Activated CD4-positive, alpha-beta T cell treated with anti-CD3 and anti-CD28 coated beads for 4 hours (primary cell): ENCODE data around the gene ASB2.

Source experiments
- DNase-seq, 2 donors: peaks; one replicate each; pipeline ENCODE4 v3.0.0-alpha.2; 2020

Gene ASB2

GRCh38 chr14:93926873-93927799 is 49.2 kb downstream of the ASB2 start, which contains the start of gene FAM181A:
Gene FAM181A (plus strand): TSS chr14:93927344. CDS start chr14:93928286, 942 bp downstream.
- no peak for DNase-seq

GRCh38 chr14:93926245-93926872 is 50.0 kb downstream of the ASB2 start:
- DNase-seq, result no peak

- DNase-seq, result no peak
Observed at GRCh38 chr14:93925374-93925895, 50.9 kb downstream of the ASB2 start.

GRCh38 chr14:93924592-93925355 is 51.6 kb downstream of the ASB2 start:
- DNase-seq, result no peak

GRCh38 chr14:93923626-93924025 is 52.7 kb downstream of the ASB2 start:
- DNase-seq, result no peak

- DNase-seq, result no peak
Observed at GRCh38 chr14:93921001-93921806, 55.2 kb downstream of the ASB2 start.

GRCh38 chr14:93917141-93917540 is 59.2 kb downstream of the ASB2 start:
- no peak for DNase-seq

- DNase-seq, result no peak
Observed at GRCh38 chr14:93916498-93916897, 59.9 kb downstream of the ASB2 start.

GRCh38 chr14:93915800-93916199 is 60.6 kb downstream of the ASB2 start:
- DNase-seq, result no peak

- no peak for DNase-seq
Observed at GRCh38 chr14:93915070-93915705, 61.2 kb downstream of the ASB2 start.

GRCh38 chr14:93914278-93914677 is 62.1 kb downstream of the ASB2 start:
- no peak for DNase-seq

GRCh38 chr14:93912782-93913181 is 63.6 kb downstream of the ASB2 start:
- no peak for DNase-seq

- no peak for DNase-seq
Observed at GRCh38 chr14:93911975-93912615, 64.3 kb downstream of the ASB2 start.

GRCh38 chr14:93909429-93910128 is 66.8 kb downstream of the ASB2 start:
- no peak for DNase-seq

GRCh38 chr14:93906341-93907329 is 69.7 kb downstream of the ASB2 start:
- peak; percentile 9 to 46 for DNase-seq

- no peak for DNase-seq
Observed at GRCh38 chr14:93905623-93906022, 70.7 kb downstream of the ASB2 start.

GRCh38 chr14:93903342-93904184 is 72.8 kb downstream of the ASB2 start:
- DNase-seq, result no peak

- no peak for DNase-seq
Observed at GRCh38 chr14:93902619-93903307, 73.6 kb downstream of the ASB2 start.
